NCI-H1436 (cell line): ENCODE data around the gene HIRIP3.
"Not testable (repeated sequence)": the region's sequence is repeated elsewhere in the genome, so short reads cannot be mapped to it uniquely, and the experiment has no call there.

Experiments
- DNase-seq: peaks from one replicate; lab custom pipeline; 2025; lab: John Stamatoyannopoulos, UW

The HIRIP3 gene

GRCh38 chr16:29995324-29995910 lies at the start of gene HIRIP3:
HIRIP3 (minus strand) TSS chr16:29995617; CDS start chr16:29995605, 12 bp downstream.
- DNase-seq = peak; percentile 82

GRCh38 chr16:30041841-30042240 lies 46.4 kb upstream of the HIRIP3 start:
- no peak for DNase-seq

DNA sequence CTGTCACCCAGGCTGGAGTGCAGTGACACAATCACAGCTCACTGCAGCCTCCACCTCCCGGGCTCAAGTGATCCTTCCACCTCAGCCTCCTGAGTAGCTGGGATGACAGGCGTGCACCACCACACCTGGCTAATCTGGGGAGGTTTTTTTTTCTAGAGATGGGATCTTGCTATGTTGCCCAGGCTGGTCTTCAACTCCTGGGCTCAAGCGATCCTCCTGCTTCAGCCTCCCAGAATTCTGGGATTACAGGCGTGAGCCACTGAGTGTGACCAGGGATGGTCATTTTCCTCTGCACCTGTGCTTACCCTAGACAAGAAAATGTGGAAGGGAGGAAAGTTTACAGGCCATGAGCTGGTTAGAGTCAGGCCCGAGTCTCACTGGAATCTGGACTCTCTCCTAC lies 45.3 kb upstream of the HIRIP3 start:
- not testable (repeated sequence) for DNase-seq

DNA sequence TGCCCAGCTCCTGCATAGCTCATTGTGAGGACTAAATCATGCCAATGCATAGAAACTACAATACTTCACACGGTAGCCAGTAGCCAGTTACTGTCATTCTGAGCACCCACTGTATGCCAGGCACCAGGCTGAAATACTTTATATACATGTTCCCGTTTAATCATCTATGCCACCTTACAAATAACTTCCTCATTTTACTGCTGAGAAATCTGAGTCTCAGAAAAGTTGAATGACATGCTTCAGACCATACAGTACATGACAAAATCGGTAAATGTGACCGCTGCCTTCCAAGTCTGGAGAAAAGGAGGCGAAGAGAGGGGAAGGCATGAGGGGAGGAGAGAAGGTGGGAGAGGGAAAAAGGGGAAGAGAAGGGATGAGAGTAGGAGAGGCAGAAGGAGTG lies 44.8 kb upstream of the HIRIP3 start:
- no peak for DNase-seq

GRCh38 chr16:30033270-30033669 lies 37.9 kb upstream of the HIRIP3 start:
- DNase-seq = no peak

GRCh38 chr16:30032083-30032819 lies 36.8 kb upstream of the HIRIP3 start:
- DNase-seq = peak; percentile 75

GRCh38 chr16:30031477-30031918 lies 36.1 kb upstream of the HIRIP3 start:
- no peak for DNase-seq

DNA sequence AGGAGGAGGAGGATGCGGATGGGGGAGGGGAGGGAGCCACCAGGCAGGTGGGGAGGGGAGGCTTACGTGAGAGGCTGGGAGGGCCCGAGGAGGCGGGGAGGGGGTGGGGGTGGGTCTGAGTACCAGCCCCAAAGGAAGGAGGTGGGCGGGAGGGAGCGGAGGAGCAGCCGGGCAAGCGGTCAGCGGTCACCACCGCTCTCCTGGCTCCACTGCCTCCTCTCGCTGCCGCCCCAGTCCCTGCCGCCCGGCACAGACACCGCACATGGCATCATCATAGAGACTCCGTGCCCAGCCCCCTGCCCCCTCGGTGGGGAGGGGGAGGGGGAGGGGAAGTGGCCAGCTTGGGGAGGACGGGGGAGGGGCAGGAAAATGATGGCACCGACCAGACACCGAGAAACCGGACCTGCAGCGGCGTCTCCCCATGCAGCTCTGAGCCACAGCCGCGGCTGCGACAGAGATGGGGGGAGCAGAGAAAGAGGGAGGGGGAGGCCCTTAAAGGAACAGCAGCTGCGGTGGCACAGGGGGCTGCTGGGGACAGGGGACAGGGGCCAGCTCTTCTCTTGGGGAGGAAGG lies 35.5 kb upstream of the HIRIP3 start, which contains the start of gene TLCD3B:
Gene TLCD3B (minus strand): TSS at position 431 of the 573 bp plus-strand sequence. CDS start 744 bp downstream, outside the sequence.
- DNase-seq = peak; percentile 32

DNA sequence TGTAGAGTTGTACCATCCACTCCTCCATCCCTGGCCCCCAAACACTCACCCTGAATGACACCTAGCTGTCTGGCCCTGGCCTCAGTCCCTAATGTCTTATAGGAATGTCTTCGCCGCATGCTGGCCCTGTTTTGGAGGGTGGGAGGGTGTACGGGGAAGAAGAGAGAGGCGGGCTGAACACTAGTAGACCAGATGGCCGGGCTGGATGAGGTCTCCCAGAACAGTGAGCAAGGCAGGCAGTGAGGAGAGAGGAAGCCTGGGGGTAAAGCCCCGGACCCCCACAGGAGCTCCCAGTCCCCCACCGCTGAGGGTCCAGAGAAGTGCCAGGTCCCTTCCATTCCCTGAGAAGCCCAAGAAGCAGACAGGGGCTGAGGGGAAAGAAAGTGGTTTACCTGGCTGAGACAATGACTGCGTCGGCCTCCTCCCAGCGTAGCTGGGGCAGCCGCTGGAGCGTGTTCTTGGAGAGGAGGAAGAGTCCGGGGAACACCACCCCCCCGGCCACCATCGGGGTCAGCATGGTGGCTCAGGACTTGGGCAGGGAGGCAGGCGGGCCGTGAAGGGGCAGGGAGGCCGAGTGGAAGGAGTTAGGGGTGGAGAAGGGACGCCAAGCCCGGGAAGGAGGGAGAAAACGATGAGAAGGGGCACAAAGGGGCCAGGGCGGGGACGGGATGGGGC lies 34.7 kb upstream of the HIRIP3 start:
- DNase-seq = no peak

- no peak for DNase-seq
Measured at GRCh38 chr16:30028438-30029076, 33.1 kb upstream of the HIRIP3 start.

DNA sequence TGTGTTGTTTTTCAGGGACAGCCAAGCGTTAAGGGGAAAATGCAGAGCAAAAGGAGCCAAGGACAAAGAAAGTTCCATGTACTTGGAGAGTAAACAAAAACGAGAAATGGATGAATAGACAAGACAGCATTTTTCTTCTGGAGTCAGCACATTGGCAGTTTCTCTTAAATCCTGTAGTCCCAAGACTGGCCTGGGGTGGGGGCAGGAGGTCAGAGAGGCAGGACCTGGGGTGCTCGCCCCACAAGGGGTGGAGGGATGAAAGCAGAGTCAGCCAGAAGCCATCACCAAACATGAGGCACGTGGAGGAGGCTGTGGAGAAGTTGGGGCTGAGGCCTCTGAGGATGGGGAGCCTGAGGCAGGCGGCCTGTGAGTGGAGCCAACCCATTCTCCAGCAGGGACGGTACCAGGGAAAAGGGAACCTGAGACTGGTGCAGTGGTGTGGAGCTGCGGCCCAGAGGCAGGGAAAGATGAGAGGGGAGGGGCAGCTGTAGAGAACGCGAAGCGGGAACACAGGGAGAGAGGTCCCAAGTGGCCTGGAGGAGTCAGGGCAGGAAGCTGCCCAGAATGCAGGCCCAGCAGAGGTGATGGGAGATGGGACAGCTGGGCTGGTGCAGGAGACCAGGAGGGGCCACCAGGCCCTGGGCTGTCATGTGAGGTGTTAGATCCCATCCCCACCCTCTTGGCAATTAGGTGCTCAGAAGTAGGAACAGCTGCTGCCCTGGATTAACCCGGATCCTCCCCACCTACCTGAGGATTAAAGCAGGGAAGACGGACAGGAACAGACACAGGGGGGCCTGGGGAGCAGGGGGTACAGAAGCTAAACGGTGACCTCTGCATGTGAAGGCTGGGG lies 32.4 kb upstream of the HIRIP3 start:
- no peak for DNase-seq

- DNase-seq = no peak
Measured at GRCh38 chr16:30026449-30026848, 31.0 kb upstream of the HIRIP3 start.

DNA sequence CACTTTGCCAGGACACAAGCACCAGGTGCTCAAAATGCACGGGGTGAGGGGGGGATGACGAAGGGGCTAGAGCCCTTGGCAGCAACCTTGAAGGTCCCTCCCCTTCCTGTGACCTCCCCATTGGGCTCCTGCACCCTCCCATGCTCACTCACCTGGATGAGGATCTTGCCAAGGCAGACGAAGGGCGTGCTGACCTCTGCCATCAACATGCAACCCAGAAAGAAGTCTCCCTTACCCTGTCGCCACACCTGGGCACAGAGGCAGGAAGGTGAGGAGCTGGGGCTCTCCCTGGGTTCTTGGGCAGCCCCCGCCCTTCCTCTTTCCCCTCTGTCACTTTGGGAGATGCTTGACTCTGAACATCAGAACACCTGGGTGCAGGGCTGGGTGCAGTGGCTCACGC lies 30.2 kb upstream of the HIRIP3 start:
- DNase-seq = no peak

GRCh38 chr16:30025156-30025555 lies 29.7 kb upstream of the HIRIP3 start:
- DNase-seq = no peak

DNA sequence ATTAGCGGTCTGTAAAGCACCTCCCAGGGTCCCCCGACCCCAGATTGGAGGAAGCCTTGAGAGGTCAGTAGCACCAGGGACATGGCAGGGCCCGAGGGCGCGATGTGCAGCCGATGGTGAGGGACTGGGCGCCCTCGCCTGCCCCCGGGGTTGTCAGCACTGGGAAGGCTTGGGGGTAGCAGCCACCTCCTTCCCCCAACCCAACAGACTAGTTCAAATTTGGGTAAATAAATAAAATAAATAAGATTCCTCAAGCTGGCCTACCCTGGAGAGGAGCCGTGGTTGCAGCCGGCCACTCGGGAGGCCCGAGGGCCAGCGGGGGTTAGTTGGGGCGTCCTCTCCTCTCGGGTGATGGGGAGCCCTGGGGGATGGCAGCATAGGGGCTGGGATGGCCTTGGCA lies 29.0 kb upstream of the HIRIP3 start:
- DNase-seq = no peak

- no peak for DNase-seq
Measured at GRCh38 chr16:30023586-30023985, 28.2 kb upstream of the HIRIP3 start.

DNA sequence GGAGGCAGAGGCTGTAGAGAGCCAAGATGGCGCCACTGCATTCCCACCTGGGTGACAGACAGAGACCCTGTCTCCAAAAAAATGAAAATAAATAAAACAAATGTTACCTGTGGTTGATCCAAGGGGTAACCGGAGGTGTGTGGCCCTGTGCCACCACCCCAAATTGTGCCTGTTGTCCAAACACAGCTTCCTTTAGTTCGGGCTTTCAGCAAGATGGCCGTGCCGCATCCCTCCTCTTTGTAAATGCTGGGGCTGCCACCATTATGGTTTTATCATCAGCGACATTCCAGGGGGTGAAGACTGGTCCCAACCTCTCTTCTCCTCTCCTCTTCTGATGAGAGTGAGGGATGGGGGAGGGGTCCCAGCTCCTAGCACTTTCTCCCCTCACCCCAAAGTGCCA lies 27.5 kb upstream of the HIRIP3 start, which contains the start of gene C16orf92:
Gene C16orf92 (plus strand): TSS at position 312 of the 400 bp plus-strand sequence. CDS start 143 bp downstream, outside the sequence.
- DNase-seq = no peak

DNA sequence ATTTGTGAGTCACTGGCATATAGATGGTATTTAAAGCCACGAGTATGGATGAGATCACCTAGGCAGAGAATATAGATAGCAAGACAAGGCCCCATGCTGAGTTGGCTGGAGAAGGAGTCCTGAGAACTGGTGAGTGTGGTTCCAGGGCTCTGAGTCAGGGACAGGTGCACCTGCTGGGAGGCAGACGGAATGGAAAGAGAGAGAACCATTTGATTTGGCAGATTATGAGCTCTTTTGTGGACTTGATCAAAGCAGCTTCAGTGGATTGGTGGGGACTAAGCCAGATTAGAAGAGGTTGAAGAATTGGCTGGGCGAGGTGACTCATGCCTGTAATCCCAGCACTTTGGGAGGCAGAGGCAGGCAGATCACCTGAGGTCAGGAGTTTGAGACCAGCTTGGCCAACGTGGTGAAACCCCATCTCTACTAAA lies 23.3 kb upstream of the HIRIP3 start:
- no peak for DNase-seq

- not testable (repeated sequence) for DNase-seq
Measured at GRCh38 chr16:30017937-30018336, 22.5 kb upstream of the HIRIP3 start.

GRCh38 chr16:30017277-30017656 lies 21.9 kb upstream of the HIRIP3 start:
- DNase-seq = no peak
